ENCODE results near the gene ENTPD6. TPM values are rescaled to one million over a fixed set of nuclear protein-coding genes. Genes with fewer than 3 reads are reported as not detected.

The ENTPD6 gene
- total and polyA plus RNA-seq, 12 donors = 30.9 to 260 (median 107) TPM

DNA sequence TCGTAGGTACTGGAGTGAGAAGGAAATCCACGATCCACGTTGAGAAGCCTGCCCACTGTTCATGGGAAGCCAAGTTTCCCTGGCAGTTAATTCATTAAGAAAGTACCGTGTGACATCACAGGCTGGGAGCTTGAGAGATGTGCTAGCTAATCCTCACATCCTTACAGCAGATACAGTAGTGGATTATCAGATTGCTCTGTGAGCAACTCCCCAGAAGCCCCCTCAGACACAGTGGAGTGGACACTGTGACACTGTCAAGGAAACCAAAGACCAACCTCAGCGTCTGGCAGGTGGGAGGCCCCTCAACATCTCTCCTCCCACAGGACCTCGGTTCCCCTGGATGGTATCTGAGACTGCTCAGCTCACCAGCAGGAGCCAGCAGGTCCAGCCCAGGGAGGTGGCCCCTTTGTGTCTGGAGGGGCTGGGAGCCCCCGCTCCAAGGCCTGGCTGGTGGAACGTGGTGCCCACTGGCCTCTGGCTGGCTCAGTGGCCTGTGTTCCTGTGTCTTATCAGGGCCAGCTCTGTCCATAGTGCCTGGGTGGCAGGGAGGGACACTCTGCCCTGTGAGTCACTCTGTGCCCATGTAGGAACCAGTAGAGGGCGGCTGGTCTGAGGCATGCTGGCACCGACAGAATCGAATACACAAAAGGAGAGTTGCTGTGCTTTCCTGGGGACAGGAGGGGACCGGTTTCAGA is 59.6 kb downstream of the ENTPD6 start:
- peak overlapping the region in 3 of 5 donors; percentile 27 to 66 (median 58) for H3K27ac ChIP-seq
- peak; percentile 62 to 90 (median 84) for DNase-seq
- WGBS, 4 donors = 65 to 76% (median 67%) methylated on average over 9 to 12 of the region's 12 CpGs

GRCh38 chr20:25256226-25256859 is 60.8 kb downstream of the ENTPD6 start:
- intact Hi-C loops (cut with DNase I) = loop anchor here in 1 of 2 donors (10.0 kb wide), 1 partner anchor 138 kb away; the partner anchor contains the start of gene ABHD12
- peak in 4 of 7 donors; percentile 15 to 50 (median 36) for DNase-seq
- no peaks in the 10 kb centered on the region for H3K9me3 ChIP-seq (replicated peaks in 1 of 3)
- TF ChIP-seq CTCF (IDR thresholded peaks at IDR 0.05) (no peak), POLR2A (IDR thresholded peaks at IDR 0.05) (no peak)
- no peaks in the 10 kb centered on the region for H3K27me3 ChIP-seq
- peaks cover 11 to 29% of the 10 kb centered on the region in 2 donors for H3K4me1 ChIP-seq (replicated peaks in 1 of 2)
- no peak overlapping the region for H3K4me3 ChIP-seq
- peak overlapping the region in 3 of 5 donors; percentile 11 to 66 (median 58) for H3K27ac ChIP-seq
- 72 to 84% (median 80%) methylated on average over 5 of the region's 5 CpGs for WGBS, 4 donors
- H3K36me3 ChIP-seq (replicated peaks in 1 of 2) = peaks cover 0 to 9% of the 10 kb centered on the region in 2 donors

More for the DNA sequence above, 59.6 kb downstream of the ENTPD6 start:
- peak in 1 of 2 donors; percentile 50 for TF ChIP-seq POLR2A (IDR thresholded peaks at IDR 0.05)
- TF ChIP-seq CTCF (IDR thresholded peaks at IDR 0.05) = peak in 5 of 6 experiments; percentile 6 to 37 (median 28)
- Histone ChIP-seq H3K27me3 (no peaks in the 10 kb centered on the region), H3K9me3 (replicated peaks in 1 of 3) (no peaks in the 10 kb centered on the region), H3K36me3 (replicated peaks in 1 of 2) (peaks cover 0 to 9% of the 10 kb centered on the region in 2 donors), H3K4me3 (no peak overlapping the region), H3K4me1 (replicated peaks in 1 of 2) (peaks cover 16 to 35% of the 10 kb centered on the region in 2 donors)
- intact Hi-C loops (cut with DNase I) = loop anchor here in 1 of 2 donors (10.0 kb wide), 1 partner anchor 140 kb away; the partner anchor contains the start of gene ABHD12

GRCh38 chr20:25257130-25257529 is 61.6 kb downstream of the ENTPD6 start:
- intact Hi-C loops (cut with DNase I) = loop anchor here in 1 of 2 donors (10.0 kb wide), 1 partner anchor 138 kb away; the partner anchor contains the start of gene ABHD12
- Histone ChIP-seq H3K4me3 (no peak overlapping the region), H3K4me1 (replicated peaks in 1 of 2) (peaks cover 11 to 29% of the 10 kb centered on the region in 2 donors), H3K27me3 (no peaks in the 10 kb centered on the region), H3K9me3 (replicated peaks in 1 of 3) (no peaks in the 10 kb centered on the region), H3K27ac (peak overlapping the region in 1 of 5 donors; percentile 66), H3K36me3 (replicated peaks in 1 of 2) (peaks cover 0 to 14% of the 10 kb centered on the region in 2 donors)
- TF ChIP-seq CTCF (IDR thresholded peaks at IDR 0.05) (no peak), POLR2A (IDR thresholded peaks at IDR 0.05) (no peak)
- DNase-seq = peak in 2 of 7 donors; percentile 7 to 35
- WGBS, 4 donors = 73 to 92% (median 85%) methylated on average over 5 of the region's 5 CpGs
